ENCODE data around the gene TSSC4. TPM values are rescaled to one million over a fixed set of nuclear protein-coding genes. Genes with fewer than 3 reads are reported as not detected.
A peak's percentile ranks its signal among the peaks of the same experiment; 100 is the strongest.

Gene TSSC4
- total RNA-seq, 1 experiment from 2014 or later, result 128 TPM

DNA sequence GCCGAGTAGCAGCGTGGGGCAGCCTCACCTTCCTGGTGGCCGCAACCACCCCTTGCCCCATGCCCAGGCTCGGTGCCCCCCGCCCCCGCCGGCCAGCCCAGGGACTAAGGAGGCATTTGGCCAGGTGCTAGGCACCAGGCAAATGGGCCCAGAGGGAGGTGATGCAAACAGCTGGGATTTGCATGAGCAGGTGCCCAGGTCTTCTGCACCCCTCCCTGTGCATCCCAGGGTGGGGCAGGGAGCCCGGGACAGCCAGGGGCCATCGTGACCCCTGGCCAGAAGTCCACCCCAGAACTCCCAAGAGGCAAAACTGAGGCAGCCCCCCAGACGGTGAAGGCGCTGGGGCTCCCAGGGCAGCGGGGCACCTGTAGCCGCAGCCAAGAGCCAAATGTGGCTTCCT, 25.7 kb downstream of the TSSC4 start:
- H3K27ac ChIP-seq, result no peak overlapping the region
- no peak for DNase-seq (ENCODE audit: low read depth in 1 of 2, low spot score in 2 of 2)
- no peak overlapping the region for H3K4me3 ChIP-seq
- H3K9me3 ChIP-seq (replicated peaks), result peaks cover 2% of the 10 kb centered on the region; the same call in 1 of the 2 replicates
- no peaks in the 10 kb centered on the region for H3K36me3 ChIP-seq
- H3K4me1 ChIP-seq (replicated peaks), result no peaks in the 10 kb centered on the region
- peaks cover 42% of the 10 kb centered on the region for H3K27me3 ChIP-seq (replicated peaks)

DNA sequence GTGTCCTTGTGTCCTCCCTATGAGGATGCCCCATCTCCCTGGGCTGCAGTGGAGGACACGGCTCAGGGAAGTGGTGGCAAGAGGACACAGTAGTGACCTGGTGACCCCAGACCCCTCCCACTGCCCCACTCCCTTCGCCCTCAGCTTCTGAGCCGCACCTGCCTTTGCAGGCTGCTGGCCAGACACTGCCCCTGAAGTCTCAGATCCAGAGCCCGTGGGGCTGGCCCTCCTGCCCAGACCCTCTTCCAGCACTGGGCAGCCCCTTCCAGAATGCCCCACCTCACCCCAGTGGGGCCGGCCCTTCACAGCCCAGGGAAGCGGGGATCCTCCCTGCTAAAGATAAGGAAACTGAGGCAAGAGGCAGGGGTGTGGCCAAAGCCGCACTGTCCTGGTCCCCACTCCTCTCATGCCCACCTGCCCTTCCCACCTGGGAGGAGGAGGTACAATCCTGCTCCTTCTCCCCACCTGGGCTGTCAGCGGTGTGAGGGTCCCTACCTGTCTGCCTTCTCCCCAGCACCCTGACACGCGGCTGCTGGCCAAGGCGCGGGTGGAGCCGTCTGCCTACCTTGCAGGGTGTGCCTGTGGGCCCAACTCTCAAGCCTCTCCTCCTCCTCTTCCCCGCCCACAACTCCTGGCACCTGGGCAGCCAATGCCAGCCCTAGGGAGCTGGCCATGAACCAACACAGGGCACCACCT, 26.4 kb downstream of the TSSC4 start:
- no peaks in the 10 kb centered on the region for H3K4me1 ChIP-seq (replicated peaks)
- H3K27ac ChIP-seq, result no peak overlapping the region
- H3K4me3 ChIP-seq, result no peak overlapping the region
- H3K27me3 ChIP-seq (replicated peaks), result peaks cover 37% of the 10 kb centered on the region
- DNase-seq (ENCODE audit: low read depth in 1 of 2, low spot score in 2 of 2), result no peak
- H3K9me3 ChIP-seq (replicated peaks), result peaks cover 2% of the 10 kb centered on the region; the same call in 1 of the 2 replicates
- H3K36me3 ChIP-seq, result no peaks in the 10 kb centered on the region

DNA sequence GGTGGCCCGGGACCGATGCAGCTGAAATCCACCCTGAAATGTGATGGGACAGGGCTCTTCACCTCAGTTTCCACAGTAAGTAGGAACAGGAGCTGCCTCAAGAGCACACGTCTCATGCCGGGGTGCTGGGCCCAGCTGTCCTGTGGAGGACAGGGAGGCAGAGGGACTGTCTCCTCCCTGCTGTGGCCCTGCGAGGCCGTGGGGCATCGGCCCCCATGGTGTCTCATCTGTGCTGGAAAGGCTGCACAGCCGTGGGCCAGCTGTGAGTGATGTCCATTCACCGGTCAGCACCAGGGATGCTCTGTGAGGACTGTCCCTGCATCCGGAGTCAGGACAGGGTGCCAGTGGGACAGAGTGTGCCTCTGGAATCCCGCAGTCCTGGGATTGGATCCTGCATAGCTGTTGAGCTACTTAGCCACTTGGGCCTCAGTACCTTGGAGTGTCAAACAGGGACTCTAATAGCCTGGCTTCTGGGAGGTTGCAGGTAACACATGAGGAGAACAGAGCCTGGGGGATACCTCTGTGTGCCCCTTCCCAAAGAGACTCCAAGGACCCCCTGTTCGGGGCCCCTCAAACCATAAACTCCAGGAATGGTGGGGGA, 27.3 kb downstream of the TSSC4 start:
- no peak overlapping the region for H3K27ac ChIP-seq
- no peak overlapping the region for H3K4me3 ChIP-seq
- no peaks in the 10 kb centered on the region for H3K36me3 ChIP-seq
- peaks cover 35% of the 10 kb centered on the region for H3K27me3 ChIP-seq (replicated peaks)
- peaks cover 2% of the 10 kb centered on the region; the same call in 1 of the 2 replicates for H3K9me3 ChIP-seq (replicated peaks)
- no peaks in the 10 kb centered on the region for H3K4me1 ChIP-seq (replicated peaks)
- DNase-seq (ENCODE audit: low read depth in 1 of 2, low spot score in 2 of 2), result no peak

DNA sequence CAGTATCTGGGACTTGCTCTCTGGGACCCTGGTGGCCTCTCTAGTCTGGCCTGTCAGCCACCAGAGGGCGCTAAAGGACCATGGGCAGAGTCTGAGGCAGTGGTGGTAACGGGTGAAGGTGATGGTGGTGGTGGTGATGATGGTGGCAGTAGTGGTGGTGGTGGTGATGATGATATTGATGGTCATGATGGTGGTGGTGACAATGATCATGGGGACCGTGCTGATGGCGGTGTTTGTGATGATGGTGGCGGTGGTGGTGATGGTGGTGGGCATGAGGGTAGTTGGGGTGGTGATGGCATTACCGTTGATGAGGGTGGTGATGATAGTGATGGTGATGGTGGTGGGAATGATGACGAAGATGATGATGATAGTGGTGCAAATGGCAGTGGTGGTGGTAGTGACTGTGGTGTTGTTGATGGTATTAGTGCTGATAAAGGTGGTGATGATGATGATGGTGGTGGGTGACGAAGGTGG, 27.8 kb downstream of the TSSC4 start:
- H3K36me3 ChIP-seq, result no peaks in the 10 kb centered on the region
- no peak overlapping the region for H3K27ac ChIP-seq
- DNase-seq (ENCODE audit: low read depth in 1 of 2, low spot score in 2 of 2), result peak; percentile 36 to 76
- H3K9me3 ChIP-seq (replicated peaks), result peaks cover 2% of the 10 kb centered on the region; the same call in 1 of the 2 replicates
- no peaks in the 10 kb centered on the region for H3K4me1 ChIP-seq (replicated peaks)
- H3K4me3 ChIP-seq, result no peak overlapping the region
- peaks cover 30% of the 10 kb centered on the region for H3K27me3 ChIP-seq (replicated peaks)

DNA sequence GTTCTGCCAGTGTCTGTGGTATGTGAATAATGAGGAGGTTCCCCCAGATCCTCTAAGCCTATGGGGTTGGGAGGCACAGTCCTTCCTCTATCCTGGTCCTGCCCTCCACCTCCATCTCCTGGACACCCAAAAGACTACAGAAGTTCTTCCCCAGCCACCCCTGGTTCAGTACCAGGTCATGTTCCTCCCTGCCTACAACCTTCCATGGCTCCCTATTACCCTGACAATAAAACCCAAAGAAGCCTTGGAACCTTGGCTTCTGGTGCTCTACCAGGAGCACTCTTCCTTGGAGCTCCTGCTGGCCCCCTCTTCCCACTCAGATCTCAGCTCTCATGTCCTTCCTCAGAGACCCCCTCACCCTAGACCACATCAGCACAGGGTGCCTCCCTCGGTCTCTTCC, 30.8 kb downstream of the TSSC4 start:
- no peaks in the 10 kb centered on the region for H3K36me3 ChIP-seq
- H3K27ac ChIP-seq, result no peak overlapping the region
- no peak overlapping the region for H3K4me3 ChIP-seq
- peaks cover 2% of the 10 kb centered on the region; the same call in 1 of the 2 replicates for H3K9me3 ChIP-seq (replicated peaks)
- H3K27me3 ChIP-seq (replicated peaks), result peaks cover 5% of the 10 kb centered on the region; the same call in 1 of the 2 replicates
- H3K4me1 ChIP-seq (replicated peaks), result no peaks in the 10 kb centered on the region
- no peak for DNase-seq (ENCODE audit: low read depth in 1 of 2, low spot score in 2 of 2)

DNA sequence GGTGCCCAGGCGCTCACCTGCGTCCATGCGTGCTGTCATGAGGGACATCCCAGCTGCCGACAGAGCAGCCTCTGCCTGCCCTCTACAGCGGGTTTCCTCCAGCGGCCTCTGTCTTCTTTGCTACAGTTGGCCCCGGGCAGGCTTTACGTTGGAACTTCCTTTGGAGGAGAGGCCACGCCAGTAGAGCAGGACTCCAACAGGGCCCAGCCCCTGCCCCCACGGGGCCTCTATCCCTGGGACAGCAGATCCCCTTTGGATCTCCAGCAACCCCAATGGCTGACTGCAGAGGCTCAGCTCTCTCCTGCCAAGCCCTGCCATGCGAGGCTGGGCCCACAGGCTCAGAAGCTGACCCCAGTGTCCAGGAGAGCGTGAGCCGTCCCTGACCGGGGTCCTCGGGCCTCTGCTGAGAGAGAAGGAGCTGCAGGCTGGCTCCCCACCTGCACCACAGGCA, 31.6 kb downstream of the TSSC4 start:
- H3K9me3 ChIP-seq (replicated peaks), result peaks cover 2% of the 10 kb centered on the region; the same call in 1 of the 2 replicates
- H3K36me3 ChIP-seq, result no peaks in the 10 kb centered on the region
- no peaks in the 10 kb centered on the region for H3K4me1 ChIP-seq (replicated peaks)
- H3K4me3 ChIP-seq, result no peak overlapping the region
- H3K27ac ChIP-seq, result no peak overlapping the region
- H3K27me3 ChIP-seq (replicated peaks), result peaks cover 8% of the 10 kb centered on the region
- DNase-seq (ENCODE audit: low read depth in 1 of 2, low spot score in 2 of 2), result no peak

DNA sequence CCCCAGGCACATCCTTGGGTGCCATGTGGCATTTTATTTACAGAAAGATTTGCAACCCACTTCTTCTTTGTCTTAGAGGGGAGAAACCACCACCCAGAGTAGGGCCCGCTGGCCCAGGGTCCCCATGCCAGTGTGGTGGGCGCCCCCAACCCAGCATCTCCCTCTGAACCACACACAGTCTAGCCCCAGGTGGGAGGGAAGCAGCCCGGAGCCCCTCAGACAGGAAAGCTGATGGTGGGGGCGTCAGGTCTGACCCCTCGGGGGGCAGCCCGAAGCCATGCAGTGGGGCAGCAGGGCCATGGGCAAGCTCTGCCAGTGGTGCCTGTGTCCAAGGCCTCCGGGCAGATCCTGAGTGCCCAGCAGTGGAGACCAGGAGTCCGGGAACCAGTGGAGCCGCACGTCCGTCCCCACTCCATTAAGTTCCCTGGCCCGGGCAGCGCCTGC, 32.1 kb downstream of the TSSC4 start:
- no peaks in the 10 kb centered on the region for H3K36me3 ChIP-seq
- H3K4me1 ChIP-seq (replicated peaks), result no peaks in the 10 kb centered on the region
- peaks cover 2% of the 10 kb centered on the region; the same call in 1 of the 2 replicates for H3K9me3 ChIP-seq (replicated peaks)
- H3K27ac ChIP-seq, result no peak overlapping the region
- DNase-seq (ENCODE audit: low read depth in 1 of 2, low spot score in 2 of 2), result no peak
- H3K4me3 ChIP-seq, result no peak overlapping the region
- H3K27me3 ChIP-seq (replicated peaks), result peaks cover 12% of the 10 kb centered on the region

DNA sequence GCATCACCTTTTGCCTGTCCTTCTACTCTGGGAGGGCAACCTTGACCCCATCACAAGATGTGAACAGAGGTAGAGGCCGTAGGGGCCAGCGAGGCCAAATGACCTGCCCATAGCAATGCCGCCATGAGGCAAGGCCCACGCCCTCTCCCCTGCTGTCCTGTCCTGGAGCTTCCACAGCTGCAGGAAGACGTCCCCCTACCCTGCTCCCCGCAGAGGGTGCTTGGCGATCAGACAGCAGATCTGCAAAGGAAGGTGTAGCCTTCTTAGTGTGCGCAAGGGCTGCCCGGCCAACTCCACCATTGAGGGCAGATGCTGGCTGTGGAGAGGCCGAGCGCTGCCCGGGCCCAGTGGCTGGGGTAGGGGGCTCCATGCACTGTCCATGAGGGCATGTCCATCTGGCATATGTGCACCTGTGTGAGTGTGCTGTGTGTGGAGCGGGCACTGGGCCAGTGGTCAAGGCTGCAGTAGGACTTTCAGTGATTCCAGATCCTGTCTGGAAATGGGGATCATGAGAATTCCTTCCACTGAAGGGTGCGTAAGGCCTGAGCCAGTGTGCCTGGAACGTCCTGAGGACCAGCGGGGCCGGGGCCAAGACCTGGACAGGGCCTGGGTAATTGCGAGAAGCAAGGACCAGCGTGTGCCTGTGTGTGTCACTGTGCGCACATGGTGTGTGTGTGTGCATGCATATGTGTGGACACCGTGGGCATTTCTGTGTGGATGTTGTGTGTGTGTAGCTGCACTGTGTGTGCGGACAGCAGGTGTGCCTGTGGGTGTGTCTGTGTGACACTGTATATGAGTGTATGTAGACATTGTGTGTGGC, 32.8 kb downstream of the TSSC4 start:
- Histone ChIP-seq H3K4me1 (replicated peaks) (no peaks in the 10 kb centered on the region), H3K36me3 (no peaks in the 10 kb centered on the region), H3K27ac (no peak overlapping the region), H3K27me3 (replicated peaks) (peaks cover 19% of the 10 kb centered on the region), H3K9me3 (replicated peaks) (peaks cover 2% of the 10 kb centered on the region; the same call in 1 of the 2 replicates), H3K4me3 (no peak overlapping the region)
- no peak for DNase-seq (ENCODE audit: low read depth in 1 of 2, low spot score in 2 of 2)

DNA sequence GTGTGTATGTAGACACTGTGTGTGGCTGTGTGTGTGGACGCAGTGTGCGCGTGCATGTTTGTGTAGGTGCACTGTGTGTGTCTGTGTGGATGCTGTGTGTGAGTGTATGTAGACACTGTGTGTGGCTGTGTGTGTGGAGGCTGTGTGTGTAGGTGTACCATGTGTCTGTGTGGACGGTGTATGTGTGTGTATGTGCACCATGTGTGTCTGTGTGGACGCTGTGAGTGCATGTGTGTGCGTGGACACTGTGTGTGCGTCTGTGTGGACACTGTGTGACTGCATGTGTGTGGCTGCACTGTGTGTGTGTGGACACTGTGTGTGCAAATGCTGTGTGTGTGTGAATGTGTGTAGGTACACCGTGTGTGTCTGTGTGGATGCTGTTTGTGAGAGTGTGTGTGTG, 33.5 kb downstream of the TSSC4 start:
- Histone ChIP-seq H3K4me3 (no peak overlapping the region), H3K36me3 (no peaks in the 10 kb centered on the region), H3K27ac (no peak overlapping the region), H3K4me1 (replicated peaks) (no peaks in the 10 kb centered on the region), H3K27me3 (replicated peaks) (peaks cover 26% of the 10 kb centered on the region), H3K9me3 (replicated peaks) (peaks cover 2% of the 10 kb centered on the region; the same call in 1 of the 2 replicates)
- DNase-seq (ENCODE audit: low read depth in 1 of 2, low spot score in 2 of 2), result no peak

DNA sequence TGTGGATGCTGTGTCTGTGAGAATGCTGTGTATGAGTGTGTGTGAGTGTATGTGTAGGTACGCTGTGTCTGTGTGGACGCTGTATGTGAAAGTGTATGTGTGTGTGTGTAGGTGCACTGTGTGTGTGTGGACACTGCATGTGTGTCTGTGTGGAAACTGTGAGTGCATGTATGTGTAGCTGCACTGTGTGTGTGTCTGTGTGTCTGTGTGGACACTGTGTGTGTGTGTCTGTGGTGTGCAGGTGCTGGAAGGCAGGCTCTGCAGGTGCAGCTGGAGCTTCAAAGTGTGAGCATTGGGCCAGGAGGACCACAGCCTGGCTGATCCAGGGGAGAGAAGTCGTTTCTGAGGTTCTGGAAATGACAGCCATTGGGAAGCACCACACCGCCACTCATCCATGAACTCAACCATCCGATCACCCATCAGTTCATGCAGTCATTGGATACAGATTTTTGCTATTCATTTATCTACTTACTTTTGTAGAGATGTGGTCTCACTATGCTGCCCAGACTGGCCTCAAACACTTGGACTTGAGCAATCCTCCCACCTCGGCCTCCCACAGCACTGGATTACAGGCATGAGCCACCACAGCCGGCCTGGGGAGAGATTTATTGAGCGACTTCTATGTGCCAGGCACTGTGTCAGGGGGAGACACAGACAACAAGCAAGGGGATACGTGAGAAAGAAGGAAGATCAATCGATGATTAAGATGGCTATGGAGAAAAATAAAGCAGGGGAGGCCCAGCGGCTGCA, 34.1 kb downstream of the TSSC4 start:
- H3K27ac ChIP-seq, result no peak overlapping the region
- H3K4me3 ChIP-seq, result no peak overlapping the region
- no peak for DNase-seq (ENCODE audit: low read depth in 1 of 2, low spot score in 2 of 2)
- H3K4me1 ChIP-seq (replicated peaks), result no peaks in the 10 kb centered on the region
- H3K9me3 ChIP-seq (replicated peaks), result no peaks in the 10 kb centered on the region
- no peaks in the 10 kb centered on the region for H3K36me3 ChIP-seq
- H3K27me3 ChIP-seq (replicated peaks), result peaks cover 28% of the 10 kb centered on the region

DNA sequence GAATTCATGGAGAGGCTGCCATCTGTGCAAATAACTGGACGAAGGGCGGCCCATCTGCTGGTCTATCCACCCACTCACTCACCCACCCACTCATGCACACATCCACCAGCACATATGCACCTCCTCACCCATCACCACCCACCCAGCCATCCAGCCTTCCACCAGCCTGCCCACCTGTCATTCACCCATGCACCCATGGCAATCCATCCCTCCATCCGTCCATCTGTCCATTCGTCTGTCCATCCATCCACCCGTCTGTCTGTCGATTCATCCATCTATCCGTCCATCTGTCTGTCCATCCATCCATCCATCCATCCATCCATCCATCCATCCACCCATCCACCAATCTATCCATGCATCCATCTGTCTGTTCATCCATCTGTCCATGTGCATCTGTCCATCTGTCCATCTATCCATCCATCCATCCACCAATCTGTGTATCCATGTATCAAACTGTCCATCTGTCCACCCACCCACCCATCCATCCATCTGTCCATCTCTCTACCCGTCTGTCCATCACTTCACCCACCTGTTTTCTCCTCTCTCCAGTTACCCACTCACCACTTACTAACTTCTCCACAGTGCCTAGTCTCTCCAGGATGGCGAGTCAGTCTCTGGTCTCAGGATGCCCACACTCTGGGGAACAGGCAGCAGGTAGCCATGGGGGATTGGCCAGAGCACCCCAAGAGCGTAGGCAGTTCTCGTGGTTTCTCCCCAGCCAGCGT, 34.9 kb downstream of the TSSC4 start:
- H3K9me3 ChIP-seq (replicated peaks), result no peaks in the 10 kb centered on the region
- no peak for DNase-seq (ENCODE audit: low read depth in 1 of 2, low spot score in 2 of 2)
- no peak overlapping the region for H3K27ac ChIP-seq
- peaks cover 28% of the 10 kb centered on the region for H3K27me3 ChIP-seq (replicated peaks)
- no peaks in the 10 kb centered on the region for H3K36me3 ChIP-seq
- no peaks in the 10 kb centered on the region for H3K4me1 ChIP-seq (replicated peaks)
- H3K4me3 ChIP-seq, result no peak overlapping the region

DNA sequence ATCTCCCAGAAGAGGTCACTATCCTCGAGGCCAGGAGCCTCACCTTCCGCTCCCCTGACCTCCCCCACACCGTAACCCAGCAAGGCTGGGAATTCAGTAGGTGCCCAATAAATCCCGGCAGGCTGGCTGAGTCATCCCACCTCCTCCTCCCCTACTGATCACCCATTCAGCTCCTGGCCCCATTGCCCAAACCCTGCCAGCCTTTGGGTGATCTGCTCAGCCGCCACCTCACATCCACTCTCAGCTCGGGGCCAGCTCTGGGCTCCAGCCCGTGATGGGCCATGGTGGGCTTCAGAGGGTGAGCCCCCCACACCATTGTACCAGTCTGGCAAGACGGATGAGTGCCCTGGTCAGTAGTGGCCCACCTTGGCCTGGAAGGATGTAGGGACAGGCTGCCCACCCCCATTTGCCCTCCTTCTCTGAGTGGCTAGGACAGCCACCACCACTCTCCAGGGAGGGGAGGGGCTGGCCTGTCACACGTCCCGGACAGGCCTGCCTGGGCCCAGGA, 35.5 kb downstream of the TSSC4 start:
- no peaks in the 10 kb centered on the region for H3K9me3 ChIP-seq (replicated peaks)

More for the DNA sequence above, 35.5 kb downstream of the TSSC4 start:
- Histone ChIP-seq H3K27ac (no peak overlapping the region), H3K36me3 (no peaks in the 10 kb centered on the region), H3K4me3 (no peak overlapping the region), H3K27me3 (replicated peaks) (peaks cover 28% of the 10 kb centered on the region), H3K4me1 (replicated peaks) (no peaks in the 10 kb centered on the region)
- DNase-seq (ENCODE audit: low read depth in 1 of 2, low spot score in 2 of 2), result no peak
